ENCODE results near the gene STON1.

DNA sequence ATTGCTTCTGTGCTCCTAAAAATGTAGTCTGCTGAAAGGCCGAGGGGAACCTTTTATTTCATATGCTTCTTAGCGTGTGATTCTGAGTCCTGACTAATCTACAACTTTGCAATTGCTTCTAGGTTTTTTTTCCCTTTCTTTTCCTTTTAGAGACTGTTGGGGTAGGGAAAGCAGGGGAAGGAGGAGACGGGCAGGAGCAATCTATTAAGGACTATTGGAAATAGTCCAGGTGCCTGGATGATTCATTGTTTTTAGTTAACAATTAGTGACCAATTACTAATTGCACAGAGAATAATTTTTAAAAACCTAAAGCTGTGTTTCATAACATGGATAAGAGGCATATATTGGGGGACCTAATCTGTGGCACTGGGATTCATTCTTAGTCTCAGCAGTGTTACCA lies 49.4 kb upstream of the STON1 start:
- TF ChIP-seq CTCF (conservative IDR thresholded peaks at IDR 0.05) (no peak), EZH2 (IDR thresholded peaks at IDR 0.05; ENCODE audit: low read depth) (no peak)
